Measurements from ENCODE around the gene CLRN3.

DNA sequence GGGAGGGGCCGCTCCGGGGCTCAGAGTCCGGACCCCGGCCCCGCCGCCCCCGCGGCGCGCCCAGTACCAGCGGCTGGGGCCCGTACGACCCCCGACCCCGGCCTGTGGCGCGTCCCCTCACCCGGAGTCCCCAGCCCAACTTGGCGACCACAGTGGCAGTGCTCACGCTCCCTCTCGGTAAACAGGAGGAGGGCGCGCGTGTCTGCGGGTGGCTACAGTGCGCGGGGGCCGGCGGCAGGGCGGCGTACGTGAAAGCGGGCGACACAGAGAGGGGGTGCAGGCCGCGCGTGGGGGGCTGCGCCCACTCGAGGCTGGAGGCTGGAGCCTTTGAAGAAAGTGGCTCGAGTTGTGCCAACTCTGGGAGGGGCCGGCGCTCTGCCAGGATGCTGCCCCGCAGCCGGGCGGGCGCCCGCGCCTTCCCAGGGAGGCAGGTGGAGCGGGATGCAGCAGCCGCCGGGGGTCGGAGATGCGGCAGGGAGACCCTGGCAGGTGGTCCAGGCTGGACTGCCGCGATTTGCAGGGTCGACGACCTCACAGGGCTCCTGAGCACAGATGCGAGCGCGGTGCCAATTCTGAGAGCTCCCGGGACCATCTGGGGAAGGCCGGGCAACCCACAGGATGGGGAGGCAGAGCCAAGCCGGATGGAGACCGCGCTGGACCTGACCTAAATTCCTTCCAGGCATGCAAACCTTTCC, 14.8 kb upstream of the CLRN3 start:
- TF ChIP-seq, protein P1, sequence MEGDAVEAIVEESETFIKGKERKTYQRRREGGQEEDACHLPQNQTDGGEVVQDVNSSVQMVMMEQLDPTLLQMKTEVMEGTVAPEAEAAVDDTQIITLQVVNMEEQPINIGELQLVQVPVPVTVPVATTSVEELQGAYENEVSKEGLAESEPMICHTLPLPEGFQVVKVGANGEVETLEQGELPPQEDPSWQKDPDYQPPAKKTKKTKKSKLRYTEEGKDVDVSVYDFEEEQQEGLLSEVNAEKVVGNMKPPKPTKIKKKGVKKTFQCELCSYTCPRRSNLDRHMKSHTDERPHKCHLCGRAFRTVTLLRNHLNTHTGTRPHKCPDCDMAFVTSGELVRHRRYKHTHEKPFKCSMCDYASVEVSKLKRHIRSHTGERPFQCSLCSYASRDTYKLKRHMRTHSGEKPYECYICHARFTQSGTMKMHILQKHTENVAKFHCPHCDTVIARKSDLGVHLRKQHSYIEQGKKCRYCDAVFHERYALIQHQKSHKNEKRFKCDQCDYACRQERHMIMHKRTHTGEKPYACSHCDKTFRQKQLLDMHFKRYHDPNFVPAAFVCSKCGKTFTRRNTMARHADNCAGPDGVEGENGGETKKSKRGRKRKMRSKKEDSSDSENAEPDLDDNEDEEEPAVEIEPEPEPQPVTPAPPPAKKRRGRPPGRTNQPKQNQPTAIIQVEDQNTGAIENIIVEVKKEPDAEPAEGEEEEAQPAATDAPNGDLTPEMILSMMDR (IDR thresholded peaks at IDR 0.05; ENCODE audit: insufficient read depth, low read depth, low read length), result no peak
- no peak for TF ChIP-seq EZH2 (IDR thresholded peaks at IDR 0.05; ENCODE audit: insufficient read depth, low read length)

All from astrocyte (in vitro differentiated cells and primary cell).